Measurements from ENCODE around the gene SMTNL1. TPM values are rescaled to one million over a fixed set of nuclear protein-coding genes. Genes with fewer than 3 reads are reported as not detected.
"Not testable (repeated sequence)": the region's sequence is repeated elsewhere in the genome, so short reads cannot be mapped to it uniquely, and the experiment has no call there.

SMTNL1 gene
- total and polyA plus RNA-seq, 4 donors = not detected

GRCh38 chr11:57530596-57531507 is 6.5 kb upstream of the SMTNL1 start, which contains the start of gene TIMM10:
TSS of gene TIMM10 (minus strand) at chr11:57530754. CDS start at chr11:57530189, 565 bp downstream.
- WGBS, 2 donors = 0% methylated on average over 49 of the region's 49 CpGs
- peak; percentile 96 for ATAC-seq (ENCODE audit: low FRiP score)
- intact Hi-C loops (cut with DNase I) = loop anchor here in 1 of 2 donors (2.0 to 5.0 kb wide), 2 partner anchors 126 to 194 kb away; partner anchors contain the start of genes CLP1, P2RX3 and SSRP1
- Histone ChIP-seq H3K4me3 (ENCODE audit: low read length in 2 of 2) (peak within 1 kb of the TSS; percentile 62 to 63), H3K36me3 (ENCODE audit: control insufficient read depth in 1 of 2, insufficient read depth in 2 of 2, low read length in 1 of 2) (no peaks in the 10 kb centered on the region), H3K27ac (ENCODE audit: low read depth in 1 of 2, low read length in 2 of 2) (no peak within 1 kb of the TSS), H3K9me3 (ENCODE audit: control insufficient read depth, low read length) (no peaks in the 10 kb centered on the region), H3K4me1 (ENCODE audit: control insufficient read depth in 1 of 2, insufficient read depth in 2 of 2, low read length in 2 of 2) (no peaks in the 10 kb centered on the region), H3K27me3 (ENCODE audit: control insufficient read depth in 1 of 2, insufficient read depth in 2 of 2, low read length in 1 of 2) (no peaks in the 10 kb centered on the region)
- peak; percentile 96 to 97 for DNase-seq

DNA sequence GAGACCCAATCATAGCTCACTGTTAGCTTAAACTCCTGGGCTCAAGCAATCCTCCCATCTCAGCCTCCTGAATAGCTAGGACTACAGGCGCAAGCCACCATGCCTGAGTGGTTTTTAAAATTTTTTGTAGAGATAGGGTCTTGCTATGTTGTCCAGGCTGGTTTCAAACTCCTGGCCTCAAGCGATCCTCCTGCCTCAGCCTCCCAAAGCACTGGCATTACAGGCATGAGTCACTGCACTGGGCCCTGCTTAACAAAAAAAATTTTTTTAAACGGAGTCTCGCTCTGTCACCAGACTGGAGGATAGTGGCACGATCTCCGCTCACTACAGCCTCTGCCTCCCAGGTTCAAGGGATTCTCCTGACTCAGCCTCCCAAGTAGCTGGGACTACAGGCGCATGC is 2.9 kb upstream of the SMTNL1 start:
- DNase-seq = peak in 1 of 2 donors; percentile 31
- intact Hi-C loops (cut with DNase I) = loop anchor here in 1 of 2 donors (5.0 kb wide), 1 partner anchor 197 kb away; the partner anchor contains the start of genes P2RX3 and SSRP1
- ATAC-seq (ENCODE audit: low FRiP score); H3K27me3 ChIP-seq (ENCODE audit: control insufficient read depth in 1 of 2, insufficient read depth in 2 of 2, low read length in 1 of 2); H3K27ac ChIP-seq (ENCODE audit: low read depth in 1 of 2, low read length in 2 of 2); H3K4me1 ChIP-seq (ENCODE audit: control insufficient read depth in 1 of 2, insufficient read depth in 2 of 2, low read length in 2 of 2); H3K36me3 ChIP-seq (ENCODE audit: control insufficient read depth in 1 of 2, insufficient read depth in 2 of 2, low read length in 1 of 2); H3K9me3 ChIP-seq (ENCODE audit: control insufficient read depth, low read length); H3K4me3 ChIP-seq (ENCODE audit: low read length in 2 of 2): not testable (repeated sequence)
- 95% methylated on average over 7 of the region's 7 CpGs for WGBS, 2 donors

DNA sequence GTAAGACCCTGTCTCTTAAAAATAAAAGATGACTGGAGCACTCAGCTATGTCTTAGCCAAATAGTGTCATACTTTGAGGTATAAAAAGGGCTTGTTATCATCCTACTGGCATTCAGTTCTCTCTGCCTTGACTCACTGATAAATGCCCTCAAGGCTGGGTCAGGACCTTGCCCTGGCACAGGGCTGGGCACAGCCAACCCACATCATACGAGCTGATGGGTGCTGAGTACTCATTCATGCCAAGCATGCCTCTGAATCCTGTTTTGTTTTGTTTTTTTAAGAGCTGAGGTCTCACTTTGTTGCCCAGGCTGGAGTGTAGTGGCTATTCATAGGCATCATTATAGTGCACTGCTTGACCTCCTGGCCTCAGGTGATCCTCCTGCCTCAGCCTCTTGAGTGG is 1.9 kb downstream of the SMTNL1 start:
- no peaks in the 10 kb centered on the region for H3K36me3 ChIP-seq (ENCODE audit: control insufficient read depth in 1 of 2, insufficient read depth in 2 of 2, low read length in 1 of 2)
- H3K27me3 ChIP-seq (ENCODE audit: control insufficient read depth in 1 of 2, insufficient read depth in 2 of 2, low read length in 1 of 2) = no peaks in the 10 kb centered on the region
- DNase-seq (peak in 1 of 2 donors; percentile 57), ATAC-seq (ENCODE audit: low FRiP score) (no peak)
- no peaks in the 10 kb centered on the region for H3K9me3 ChIP-seq (ENCODE audit: control insufficient read depth, low read length)
- no peak overlapping the region for H3K27ac ChIP-seq (ENCODE audit: low read depth in 1 of 2, low read length in 2 of 2)
- 10 to 15% methylated on average over 1 of the region's 1 CpG for WGBS, 2 donors
- intact Hi-C loops (cut with DNase I) = no loop called here
- no peaks in the 10 kb centered on the region for H3K4me1 ChIP-seq (ENCODE audit: control insufficient read depth in 1 of 2, insufficient read depth in 2 of 2, low read length in 2 of 2)
- no peak overlapping the region for H3K4me3 ChIP-seq (ENCODE audit: low read length in 2 of 2)

GRCh38 chr11:57541169-57541568 is 3.8 kb downstream of the SMTNL1 start:
- no peaks in the 10 kb centered on the region for H3K9me3 ChIP-seq (ENCODE audit: control insufficient read depth, low read length)
- H3K27me3 ChIP-seq (ENCODE audit: control insufficient read depth in 1 of 2, insufficient read depth in 2 of 2, low read length in 1 of 2) = no peaks in the 10 kb centered on the region
- H3K27ac ChIP-seq (ENCODE audit: low read depth in 1 of 2, low read length in 2 of 2) = no peak overlapping the region
- no peaks in the 10 kb centered on the region for H3K4me1 ChIP-seq (ENCODE audit: control insufficient read depth in 1 of 2, insufficient read depth in 2 of 2, low read length in 2 of 2)
- H3K4me3 ChIP-seq (ENCODE audit: low read length in 2 of 2) = no peak overlapping the region
- no peaks in the 10 kb centered on the region for H3K36me3 ChIP-seq (ENCODE audit: control insufficient read depth in 1 of 2, insufficient read depth in 2 of 2, low read length in 1 of 2)
- no peak for ATAC-seq (ENCODE audit: low FRiP score)
- peak in 1 of 2 donors; percentile 13 for DNase-seq
- intact Hi-C loops (cut with DNase I) = no loop called here
- 74 to 80% methylated on average over 5 of the region's 5 CpGs for WGBS, 2 donors

- H3K9me3 ChIP-seq (ENCODE audit: control insufficient read depth, low read length) = no peaks in the 10 kb centered on the region
- no peaks in the 10 kb centered on the region for H3K36me3 ChIP-seq (ENCODE audit: control insufficient read depth in 1 of 2, insufficient read depth in 2 of 2, low read length in 1 of 2)
- no peak for DNase-seq
- no peak overlapping the region for H3K27ac ChIP-seq (ENCODE audit: low read depth in 1 of 2, low read length in 2 of 2)
- intact Hi-C loops (cut with DNase I) = no loop called here
- no peaks in the 10 kb centered on the region for H3K4me1 ChIP-seq (ENCODE audit: control insufficient read depth in 1 of 2, insufficient read depth in 2 of 2, low read length in 2 of 2)
- ATAC-seq (ENCODE audit: low FRiP score) = no peak
- WGBS, 2 donors = 38% methylated on average over 4 of the region's 4 CpGs
- no peak overlapping the region for H3K4me3 ChIP-seq (ENCODE audit: low read length in 2 of 2)
- no peaks in the 10 kb centered on the region for H3K27me3 ChIP-seq (ENCODE audit: control insufficient read depth in 1 of 2, insufficient read depth in 2 of 2, low read length in 1 of 2)
Measured at GRCh38 chr11:57542582-57542981, 5.2 kb downstream of the SMTNL1 start.

DNA sequence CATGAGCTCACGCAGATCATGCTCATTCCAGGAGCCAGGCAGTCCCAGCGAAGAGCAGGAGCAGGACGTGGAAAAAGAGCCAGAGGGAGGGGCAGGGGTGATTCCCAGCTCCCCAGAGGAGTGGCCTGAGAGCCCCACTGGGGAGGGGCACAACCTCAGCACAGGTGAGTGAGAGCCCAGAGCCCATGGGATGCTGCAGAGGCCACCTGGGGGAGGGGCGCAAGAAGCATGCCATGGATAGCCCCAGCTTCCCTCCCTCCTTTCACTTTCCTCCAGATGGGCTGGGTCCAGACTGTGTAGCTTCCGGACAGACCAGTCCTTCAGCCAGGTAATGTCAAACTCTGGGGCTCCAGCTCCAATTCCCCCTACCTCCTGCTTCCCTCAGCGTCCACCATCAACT is 6.2 kb downstream of the SMTNL1 start:
- H3K9me3 ChIP-seq (ENCODE audit: control insufficient read depth, low read length) = no peaks in the 10 kb centered on the region

DNA sequence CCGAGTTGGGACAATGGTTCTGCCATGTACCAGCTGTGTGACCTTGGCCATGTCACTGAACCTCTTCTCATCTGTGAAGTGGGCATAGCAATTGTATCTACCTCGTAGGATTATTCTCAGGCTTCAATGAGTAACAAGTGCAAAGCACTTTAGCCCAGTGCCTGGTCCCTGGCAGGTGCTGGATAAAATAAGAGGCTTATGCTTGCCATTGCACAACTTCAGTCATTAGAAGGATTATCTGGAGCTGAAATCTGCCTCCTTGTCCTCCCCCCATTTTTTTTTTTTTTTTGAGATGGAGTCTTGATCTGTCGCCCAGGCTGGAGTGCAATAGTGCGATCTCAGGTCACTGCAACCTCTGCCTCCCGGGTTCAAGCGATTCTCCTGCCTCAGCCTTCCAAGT is 7.2 kb downstream of the SMTNL1 start:
- H3K4me3 ChIP-seq (ENCODE audit: low read length in 2 of 2) = no peak overlapping the region
- WGBS, 2 donors = 86 to 90% methylated on average over 6 of the region's 6 CpGs
- H3K4me1 ChIP-seq (ENCODE audit: control insufficient read depth in 1 of 2, insufficient read depth in 2 of 2, low read length in 2 of 2) = no peaks in the 10 kb centered on the region
- H3K27ac ChIP-seq (ENCODE audit: low read depth in 1 of 2, low read length in 2 of 2) = no peak overlapping the region
- DNase-seq = no peak
- no peaks in the 10 kb centered on the region for H3K27me3 ChIP-seq (ENCODE audit: control insufficient read depth in 1 of 2, insufficient read depth in 2 of 2, low read length in 1 of 2)
- ATAC-seq (ENCODE audit: low FRiP score) = no peak
- no peaks in the 10 kb centered on the region for H3K36me3 ChIP-seq (ENCODE audit: control insufficient read depth in 1 of 2, insufficient read depth in 2 of 2, low read length in 1 of 2)
- H3K9me3 ChIP-seq (ENCODE audit: control insufficient read depth, low read length) = no peaks in the 10 kb centered on the region
- intact Hi-C loops (cut with DNase I) = no loop called here

More for the DNA sequence above, 6.2 kb downstream of the SMTNL1 start:
- DNase-seq (peak in 1 of 2 donors; percentile 21), ATAC-seq (ENCODE audit: low FRiP score) (no peak)
- Histone ChIP-seq H3K36me3 (ENCODE audit: control insufficient read depth in 1 of 2, insufficient read depth in 2 of 2, low read length in 1 of 2) (no peaks in the 10 kb centered on the region), H3K27me3 (ENCODE audit: control insufficient read depth in 1 of 2, insufficient read depth in 2 of 2, low read length in 1 of 2) (no peaks in the 10 kb centered on the region), H3K4me3 (ENCODE audit: low read length in 2 of 2) (no peak overlapping the region), H3K27ac (ENCODE audit: low read depth in 1 of 2, low read length in 2 of 2) (no peak overlapping the region), H3K4me1 (ENCODE audit: control insufficient read depth in 1 of 2, insufficient read depth in 2 of 2, low read length in 2 of 2) (no peaks in the 10 kb centered on the region)
- 44 to 52% methylated on average over 6 of the region's 6 CpGs for WGBS, 2 donors
- intact Hi-C loops (cut with DNase I) = no loop called here

DNA sequence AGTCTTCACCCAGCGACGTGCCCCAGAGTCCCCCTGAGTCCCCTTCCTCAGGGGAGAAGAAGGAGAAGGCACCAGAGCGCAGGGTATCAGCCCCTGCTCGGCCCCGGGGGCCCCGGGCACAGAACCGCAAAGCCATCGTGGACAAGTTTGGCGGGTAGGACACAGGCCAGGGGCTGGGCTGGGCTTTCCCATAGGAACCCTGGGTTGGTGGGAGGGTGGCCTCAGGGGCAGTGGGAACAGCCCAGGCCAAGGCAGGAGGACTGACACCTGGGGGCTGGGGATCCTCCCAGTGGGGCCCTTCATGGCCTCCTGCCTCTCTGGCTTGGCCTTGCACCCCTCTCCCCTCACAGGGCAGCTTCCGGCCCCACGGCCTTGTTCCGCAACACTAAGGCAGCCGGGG is 8.5 kb downstream of the SMTNL1 start:
- intact Hi-C loops (cut with DNase I) = no loop called here
- peak in 1 of 2 donors; percentile 62 for DNase-seq
- Histone ChIP-seq H3K9me3 (ENCODE audit: control insufficient read depth, low read length) (no peaks in the 10 kb centered on the region), H3K4me3 (ENCODE audit: low read length in 2 of 2) (no peak overlapping the region), H3K4me1 (ENCODE audit: control insufficient read depth in 1 of 2, insufficient read depth in 2 of 2, low read length in 2 of 2) (no peaks in the 10 kb centered on the region), H3K27ac (ENCODE audit: low read depth in 1 of 2, low read length in 2 of 2) (no peak overlapping the region), H3K27me3 (ENCODE audit: control insufficient read depth in 1 of 2, insufficient read depth in 2 of 2, low read length in 1 of 2) (no peaks in the 10 kb centered on the region), H3K36me3 (ENCODE audit: control insufficient read depth in 1 of 2, insufficient read depth in 2 of 2, low read length in 1 of 2) (peaks cover 0 to 3% of the 10 kb centered on the region in 2 donors)
- ATAC-seq (ENCODE audit: low FRiP score) = no peak
- 88 to 92% methylated on average over 13 of the region's 13 CpGs for WGBS, 2 donors

DNA sequence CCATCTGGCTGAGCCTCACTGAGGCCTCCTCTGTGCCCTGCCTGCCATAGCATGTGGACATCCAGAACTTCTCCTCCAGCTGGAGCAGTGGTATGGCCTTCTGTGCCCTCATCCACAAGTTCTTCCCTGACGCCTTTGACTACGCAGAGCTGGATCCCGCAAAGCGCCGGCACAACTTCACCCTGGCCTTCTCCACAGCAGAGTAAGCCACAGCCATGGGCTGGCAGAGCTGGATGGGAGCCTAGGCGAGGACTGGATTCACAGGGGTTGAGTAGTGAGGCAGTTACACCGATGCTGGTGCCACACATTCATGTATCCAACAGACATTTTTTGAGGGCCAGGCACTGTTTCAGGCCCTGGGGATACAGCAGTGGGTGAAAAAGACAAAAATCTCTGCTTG is 9.1 kb downstream of the SMTNL1 start:
- peak in 1 of 2 donors; percentile 68 for DNase-seq
- Histone ChIP-seq H3K27me3 (ENCODE audit: control insufficient read depth in 1 of 2, insufficient read depth in 2 of 2, low read length in 1 of 2) (no peaks in the 10 kb centered on the region), H3K36me3 (ENCODE audit: control insufficient read depth in 1 of 2, insufficient read depth in 2 of 2, low read length in 1 of 2) (peaks cover 0 to 3% of the 10 kb centered on the region in 2 donors), H3K9me3 (ENCODE audit: control insufficient read depth, low read length) (no peaks in the 10 kb centered on the region), H3K4me1 (ENCODE audit: control insufficient read depth in 1 of 2, insufficient read depth in 2 of 2, low read length in 2 of 2) (no peaks in the 10 kb centered on the region), H3K27ac (ENCODE audit: low read depth in 1 of 2, low read length in 2 of 2) (no peak overlapping the region), H3K4me3 (ENCODE audit: low read length in 2 of 2) (no peak overlapping the region)
- WGBS, 2 donors = 96% methylated on average over 7 of the region's 7 CpGs
- intact Hi-C loops (cut with DNase I) = no loop called here
- ATAC-seq (ENCODE audit: low FRiP score) = no peak

Data from aorta (tissue), 5 donors.